ENCODE results near the gene ITSN1. TPM values are rescaled to one million over a fixed set of nuclear protein-coding genes. Genes with fewer than 3 reads are reported as not detected.

ITSN1 gene
- polyA plus RNA-seq, 1 donor from 2014 or later, result 35.1 TPM

DNA sequence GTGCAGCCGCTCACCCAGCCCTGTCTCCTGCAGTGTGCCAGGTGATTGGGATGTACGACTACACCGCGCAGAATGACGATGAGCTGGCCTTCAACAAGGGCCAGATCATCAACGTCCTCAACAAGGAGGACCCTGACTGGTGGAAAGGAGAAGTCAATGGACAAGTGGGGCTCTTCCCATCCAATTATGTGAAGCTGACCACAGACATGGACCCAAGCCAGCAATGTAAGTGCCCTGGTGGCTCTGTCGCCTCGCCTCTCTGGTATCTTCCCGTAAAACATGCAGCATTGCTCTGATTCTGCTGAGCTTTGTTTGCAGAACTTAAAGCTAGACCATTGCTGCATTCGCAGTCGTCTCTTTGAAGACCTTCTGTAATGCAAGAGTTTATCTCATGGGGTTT lies 194.1 kb downstream of the ITSN1 start:
- Histone ChIP-seq H3K36me3 (ENCODE audit: insufficient read depth, low read length) (peaks cover 6% of the 10 kb centered on the region), H3K9me3 (ENCODE audit: low read length) (no peaks in the 10 kb centered on the region), H3K9ac (ENCODE audit: low read length) (no peak overlapping the region), H4K20me1 (ENCODE audit: insufficient read depth) (no peaks in the 10 kb centered on the region), H3K9me2 (ENCODE audit: insufficient read depth, low read length) (no peaks in the 10 kb centered on the region), H3F3A (ENCODE audit: insufficient read depth, low read length, poor library complexity, severe bottlenecking) (no peaks in the 10 kb centered on the region), H3K79me2 (replicated peaks; ENCODE audit: insufficient read depth, low read length) (no peaks in the 10 kb centered on the region), H3K4me3 (ENCODE audit: low read length) (no peak overlapping the region), H3K27me3 (ENCODE audit: insufficient read depth, low read depth, low read length) (no peaks in the 10 kb centered on the region), H2AFZ (ENCODE audit: low read depth, low read length) (no peak overlapping the region), H3K27ac (ENCODE audit: low read length) (no peak overlapping the region), H3K4me2 (ENCODE audit: low read length) (no peak overlapping the region)
- TF ChIP-seq TAF1 (IDR thresholded peaks at IDR 0.05; ENCODE audit: low read depth), result no peak
- no peak for TF ChIP-seq SMC3 (conservative IDR thresholded peaks at IDR 0.05; ENCODE audit: poor library complexity)

DNA sequence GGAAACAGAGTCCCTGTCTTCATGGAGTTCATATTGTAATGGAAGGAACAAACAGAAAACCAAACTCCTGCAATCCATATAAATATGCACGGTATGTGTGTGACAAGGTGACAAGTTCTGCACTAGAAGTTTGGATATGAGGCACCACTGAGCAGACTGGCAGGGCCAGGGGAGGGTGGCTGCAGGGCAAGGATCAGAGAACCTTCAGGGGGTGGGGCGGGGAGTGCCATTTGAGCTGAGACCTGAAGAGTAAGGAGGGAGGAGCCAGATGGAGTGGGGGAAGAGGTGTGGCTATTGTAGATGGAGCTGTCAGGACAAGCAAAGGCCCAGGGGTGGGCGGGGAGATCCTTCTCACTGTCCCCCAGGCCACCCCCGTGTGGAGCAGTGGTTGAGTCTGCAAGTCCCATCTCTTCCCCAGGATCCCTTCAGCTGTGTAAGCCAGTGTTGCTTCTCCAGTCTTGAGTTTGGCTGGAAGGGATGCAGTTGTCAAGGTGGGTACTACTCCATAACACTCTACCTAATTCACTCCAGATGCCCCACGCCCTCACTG lies 196.9 kb downstream of the ITSN1 start:
- Histone ChIP-seq H3K9me3 (ENCODE audit: low read length) (no peaks in the 10 kb centered on the region), H3K27ac (ENCODE audit: low read length) (no peak overlapping the region), H3K9ac (ENCODE audit: low read length) (no peak overlapping the region), H3K36me3 (ENCODE audit: insufficient read depth, low read length) (peaks cover 6% of the 10 kb centered on the region), H3K27me3 (ENCODE audit: insufficient read depth, low read depth, low read length) (no peaks in the 10 kb centered on the region), H2AFZ (ENCODE audit: low read depth, low read length) (no peak overlapping the region), H3K79me2 (replicated peaks; ENCODE audit: insufficient read depth, low read length) (no peaks in the 10 kb centered on the region), H3F3A (ENCODE audit: insufficient read depth, low read length, poor library complexity, severe bottlenecking) (no peaks in the 10 kb centered on the region), H4K20me1 (ENCODE audit: insufficient read depth) (no peaks in the 10 kb centered on the region), H3K4me2 (ENCODE audit: low read length) (no peak overlapping the region), H3K4me3 (ENCODE audit: low read length) (no peak overlapping the region), H3K9me2 (ENCODE audit: insufficient read depth, low read length) (no peaks in the 10 kb centered on the region)
- TF ChIP-seq TAF1 (IDR thresholded peaks at IDR 0.05; ENCODE audit: low read depth) (no peak), REST (IDR thresholded peaks at IDR 0.05; ENCODE audit: borderline replicate concordance) (no peak), SMC3 (conservative IDR thresholded peaks at IDR 0.05; ENCODE audit: poor library complexity) (no peak), POLR2AphosphoS5 (IDR thresholded peaks at IDR 0.05) (no peak), MXI1 (conservative IDR thresholded peaks at IDR 0.05; ENCODE audit: poor library complexity, severe bottlenecking) (no peak), EZH2 (IDR thresholded peaks at IDR 0.05; ENCODE audit: borderline replicate concordance, insufficient read depth, low read length, poor library complexity, severe bottlenecking) (no peak), RAD21 (conservative IDR thresholded peaks at IDR 0.05) (no peak), EP300 (conservative IDR thresholded peaks at IDR 0.05; ENCODE audit: poor library complexity, severe bottlenecking) (no peak)
- TF ChIP-seq, protein P1, sequence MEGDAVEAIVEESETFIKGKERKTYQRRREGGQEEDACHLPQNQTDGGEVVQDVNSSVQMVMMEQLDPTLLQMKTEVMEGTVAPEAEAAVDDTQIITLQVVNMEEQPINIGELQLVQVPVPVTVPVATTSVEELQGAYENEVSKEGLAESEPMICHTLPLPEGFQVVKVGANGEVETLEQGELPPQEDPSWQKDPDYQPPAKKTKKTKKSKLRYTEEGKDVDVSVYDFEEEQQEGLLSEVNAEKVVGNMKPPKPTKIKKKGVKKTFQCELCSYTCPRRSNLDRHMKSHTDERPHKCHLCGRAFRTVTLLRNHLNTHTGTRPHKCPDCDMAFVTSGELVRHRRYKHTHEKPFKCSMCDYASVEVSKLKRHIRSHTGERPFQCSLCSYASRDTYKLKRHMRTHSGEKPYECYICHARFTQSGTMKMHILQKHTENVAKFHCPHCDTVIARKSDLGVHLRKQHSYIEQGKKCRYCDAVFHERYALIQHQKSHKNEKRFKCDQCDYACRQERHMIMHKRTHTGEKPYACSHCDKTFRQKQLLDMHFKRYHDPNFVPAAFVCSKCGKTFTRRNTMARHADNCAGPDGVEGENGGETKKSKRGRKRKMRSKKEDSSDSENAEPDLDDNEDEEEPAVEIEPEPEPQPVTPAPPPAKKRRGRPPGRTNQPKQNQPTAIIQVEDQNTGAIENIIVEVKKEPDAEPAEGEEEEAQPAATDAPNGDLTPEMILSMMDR (IDR thresholded peaks at IDR 0.05; ENCODE audit: poor library complexity, severe bottlenecking), result no peak
